Measurements from ENCODE around the gene LYPLAL1.

DNA sequence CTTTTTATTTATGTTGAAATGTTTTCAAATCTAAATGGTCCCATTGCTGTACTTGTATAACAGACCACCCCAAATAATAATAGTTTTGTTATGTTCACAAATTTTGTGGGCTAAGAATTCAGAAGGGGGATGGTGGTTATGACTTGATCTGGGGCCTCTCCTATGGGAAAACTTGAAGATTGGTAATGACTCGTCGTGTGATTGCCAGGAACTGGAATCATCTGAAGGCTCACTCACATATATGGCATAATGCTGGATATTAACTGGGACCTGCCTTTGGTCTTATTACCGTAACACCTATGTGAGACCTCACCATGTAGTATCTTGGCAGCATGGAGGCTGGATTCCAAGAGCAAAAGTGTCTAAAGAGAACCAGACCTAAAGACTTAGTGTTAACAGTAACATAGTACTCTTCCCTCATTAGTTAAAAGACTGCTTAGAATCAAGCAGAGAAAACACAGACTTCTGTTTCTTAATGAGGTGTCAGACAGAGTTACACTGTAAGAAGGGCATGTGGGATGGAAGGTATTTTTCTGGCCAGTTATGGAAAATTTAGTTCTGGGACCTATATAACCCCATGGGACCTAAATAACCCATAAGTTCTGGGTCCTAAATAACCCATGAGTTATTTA is 11.9 kb downstream of the LYPLAL1 start:
- TF ChIP-seq, protein P1, sequence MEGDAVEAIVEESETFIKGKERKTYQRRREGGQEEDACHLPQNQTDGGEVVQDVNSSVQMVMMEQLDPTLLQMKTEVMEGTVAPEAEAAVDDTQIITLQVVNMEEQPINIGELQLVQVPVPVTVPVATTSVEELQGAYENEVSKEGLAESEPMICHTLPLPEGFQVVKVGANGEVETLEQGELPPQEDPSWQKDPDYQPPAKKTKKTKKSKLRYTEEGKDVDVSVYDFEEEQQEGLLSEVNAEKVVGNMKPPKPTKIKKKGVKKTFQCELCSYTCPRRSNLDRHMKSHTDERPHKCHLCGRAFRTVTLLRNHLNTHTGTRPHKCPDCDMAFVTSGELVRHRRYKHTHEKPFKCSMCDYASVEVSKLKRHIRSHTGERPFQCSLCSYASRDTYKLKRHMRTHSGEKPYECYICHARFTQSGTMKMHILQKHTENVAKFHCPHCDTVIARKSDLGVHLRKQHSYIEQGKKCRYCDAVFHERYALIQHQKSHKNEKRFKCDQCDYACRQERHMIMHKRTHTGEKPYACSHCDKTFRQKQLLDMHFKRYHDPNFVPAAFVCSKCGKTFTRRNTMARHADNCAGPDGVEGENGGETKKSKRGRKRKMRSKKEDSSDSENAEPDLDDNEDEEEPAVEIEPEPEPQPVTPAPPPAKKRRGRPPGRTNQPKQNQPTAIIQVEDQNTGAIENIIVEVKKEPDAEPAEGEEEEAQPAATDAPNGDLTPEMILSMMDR (IDR thresholded peaks at IDR 0.05) = no peak
- no peak for TF ChIP-seq POLR2A (IDR thresholded peaks at IDR 0.05)
